NCI-H2081 (cell line): ENCODE results near the gene TBX15.

ENCODE experiments used
- DNase-seq, 2 experiments: peaks; one replicate each; lab custom pipeline; 2025; lab: John Stamatoyannopoulos, UW

Gene TBX15

GRCh38 chr1:119001181-119002027, 13.3 kb upstream of the TBX15 start:
- DNase-seq = no peak

GRCh38 chr1:119000371-119001180, 12.4 kb upstream of the TBX15 start:
- no peak for DNase-seq

- DNase-seq = no peak
These were observed 11.4 kb upstream of the TBX15 start for GRCh38 chr1:118999348-119000071.

- DNase-seq = no peak
These were observed 10.0 kb upstream of the TBX15 start for GRCh38 chr1:118998171-118998570.

- DNase-seq = no peak
These were observed 9.1 kb upstream of the TBX15 start for GRCh38 chr1:118997225-118997624.

- DNase-seq = no peak
These were observed 7.3 kb upstream of the TBX15 start for GRCh38 chr1:118995312-118996016.

GRCh38 chr1:118993700-118994026, 5.5 kb upstream of the TBX15 start:
- no peak for DNase-seq

GRCh38 chr1:118992868-118993699, 4.9 kb upstream of the TBX15 start:
- no peak for DNase-seq

- no peak for DNase-seq
These were observed 4.2 kb upstream of the TBX15 start for GRCh38 chr1:118992237-118992825.

- DNase-seq = no peak
These were observed 3.3 kb upstream of the TBX15 start for GRCh38 chr1:118991448-118991847.

- no peak for DNase-seq
These were observed 2.5 kb upstream of the TBX15 start for GRCh38 chr1:118990513-118991152.

GRCh38 chr1:118989878-118990378, 1.8 kb upstream of the TBX15 start:
- DNase-seq = no peak

- no peak for DNase-seq
These were observed 1.1 kb upstream of the TBX15 start for GRCh38 chr1:118989006-118989815.

- DNase-seq = no peak
These were observed 516 bp downstream of the TBX15 start for GRCh38 chr1:118987468-118988185.

- no peak for DNase-seq
These were observed 1.3 kb downstream of the TBX15 start for GRCh38 chr1:118986555-118987467.

GRCh38 chr1:118985640-118986554, 2.2 kb downstream of the TBX15 start:
- DNase-seq = no peak
